BJ (cell line): ENCODE results near the gene GUCY2F. TPM values are rescaled to one million over a fixed set of nuclear protein-coding genes. Genes with fewer than 3 reads are reported as not detected.

ENCODE experiments used
- CTCF ChIA-PET: fragments of 350-600 bp; formaldehyde crosslinking; extraction: SDS; loops from one replicate; lab custom pipeline; 2021; ENCODE audit warnings: antibody characterized with exemption, inconsistent platforms; lab: Yijun Ruan, JAX
- POLR2A ChIA-PET: fragments of 300-600 bp; sonication (Branson Sonifier 250); formaldehyde crosslinking; extraction: SDS; loops from one replicate; lab custom pipeline; 2021; ENCODE audit warnings: antibody characterized with exemption; lab: Charles Lee
- DNase-seq: peaks from one replicate; pipeline ENCODE4 v3.0.0-alpha.2; 2011; ENCODE audit warnings: low read depth
- H3K27me3 ChIP-seq: 2 replicates; pipeline ENCODE4 v1.6.0; 2011; ENCODE audit warnings: low read length; ENCODE audit not compliant: control insufficient read depth, insufficient read depth
- H3K36me3 ChIP-seq: 2 replicates; pipeline ENCODE4 v1.5.1; 2011; ENCODE audit warnings: low read length; ENCODE audit not compliant: control insufficient read depth, insufficient read depth
- H3K4me3 ChIP-seq: 2 replicates; pipeline ENCODE4 v1.5.1; 2011; ENCODE audit warnings: low read depth, mild to moderate bottlenecking, control low read depth, low read length
- CTCF ChIP-seq: IDR thresholded peaks from 2 replicates; pipeline ENCODE4 v1.5.1; 2011; ENCODE audit warnings: low read depth, mild to moderate bottlenecking, control low read depth, inconsistent platforms, low read length, moderate library complexity; ENCODE audit not compliant: insufficient read depth
- polyA plus RNA-seq: library from polyadenylated mRNA; depleted of rRNA; stranded (reverse); fragments of >200 nt; gene quantifications from 2 replicates; pipeline ENCODE4 v1.2.3, GENCODE V29; 2011; rRNA removed

Gene GUCY2F
- polyA plus RNA-seq, 1 experiment: not detected

GRCh38 chrX:109344101-109344500 is 137.8 kb downstream of the GUCY2F start:
- Histone ChIP-seq H3K4me3 (no peak overlapping the region), H3K27me3 (no peaks in the 10 kb centered on the region), H3K36me3 (no peaks in the 10 kb centered on the region)
- CTCF ChIA-PET: no interaction called here
- TF ChIP-seq CTCF: no peak
- DNase-seq: no peak
- POLR2A ChIA-PET: no interaction called here

GRCh38 chrX:109343671-109344070 is 138.2 kb downstream of the GUCY2F start:
- DNase-seq: no peak
- ChIA-PET CTCF (no interaction called here), POLR2A (no interaction called here)
- H3K36me3 ChIP-seq: no peaks in the 10 kb centered on the region
- no peak overlapping the region for H3K4me3 ChIP-seq
- no peak for TF ChIP-seq CTCF
- H3K27me3 ChIP-seq: no peaks in the 10 kb centered on the region

- CTCF ChIA-PET: no interaction called here
- no peaks in the 10 kb centered on the region for H3K36me3 ChIP-seq
- TF ChIP-seq CTCF: no peak
- POLR2A ChIA-PET: no interaction called here
- no peak for DNase-seq
- no peaks in the 10 kb centered on the region for H3K27me3 ChIP-seq
- no peak overlapping the region for H3K4me3 ChIP-seq
These were observed 145.7 kb downstream of the GUCY2F start for GRCh38 chrX:109336141-109336540.

GRCh38 chrX:109327251-109327650 is 154.6 kb downstream of the GUCY2F start:
- POLR2A ChIA-PET: no interaction called here
- H3K36me3 ChIP-seq: no peaks in the 10 kb centered on the region
- no peak overlapping the region for H3K4me3 ChIP-seq
- H3K27me3 ChIP-seq: no peaks in the 10 kb centered on the region
- DNase-seq: no peak
- CTCF ChIA-PET: no interaction called here
- TF ChIP-seq CTCF: no peak

Other genes with a start within 250 kb of the GUCY2F start
- 3.5 and 8.5 TPM in 2 replicates for gene NXT2, start 54.8 kb upstream of the GUCY2F start, polyA plus RNA-seq
- 0.06 and 0.32 TPM in 2 replicates for gene KCNE5, start 143.1 kb upstream of the GUCY2F start, polyA plus RNA-seq